HG03280 (cell line): ENCODE results near the gene GALNT1.
"Not testable (repeated sequence)": the region's sequence is repeated elsewhere in the genome, so short reads cannot be mapped to it uniquely, and the experiment has no call there.

Source experiments
- ATAC-seq: cut with Tn5 transposase; IDR thresholded peaks from one replicate; pipeline ENCODE4 v1.9.1; 2021; ENCODE audit warnings: mild to moderate bottlenecking, moderate library complexity; ENCODE audit not compliant: unreplicated experiment

Gene GALNT1

GRCh38 chr18:35581546-35581897 is at the start of gene GALNT1:
Gene GALNT1, plus strand, starts transcription at chr18:35581740. Its CDS starts 72,923 bp downstream, at chr18:35654663.
- ATAC-seq: peak; percentile 31

- no peak for ATAC-seq
Measured at GRCh38 chr18:35533916-35534405, 47.6 kb upstream of the GALNT1 start.

- ATAC-seq: no peak
Measured at GRCh38 chr18:35535297-35535696, 46.2 kb upstream of the GALNT1 start.

- ATAC-seq: no peak
Measured at GRCh38 chr18:35542356-35542755, 39.2 kb upstream of the GALNT1 start.

GRCh38 chr18:35547008-35547605 is 34.4 kb upstream of the GALNT1 start:
- ATAC-seq: no peak

- no peak for ATAC-seq
Measured at GRCh38 chr18:35549564-35549963, 32.0 kb upstream of the GALNT1 start.

GRCh38 chr18:35553300-35553699 is 28.2 kb upstream of the GALNT1 start:
- no peak for ATAC-seq

- not testable (repeated sequence) for ATAC-seq
Measured at GRCh38 chr18:35555538-35555937, 26.0 kb upstream of the GALNT1 start.

GRCh38 chr18:35559867-35560266 is 21.7 kb upstream of the GALNT1 start:
- no peak for ATAC-seq

GRCh38 chr18:35564795-35565453 is 16.6 kb upstream of the GALNT1 start:
- ATAC-seq: peak; percentile 90

GRCh38 chr18:35566019-35566418 is 15.5 kb upstream of the GALNT1 start:
- ATAC-seq: no peak

GRCh38 chr18:35570182-35570581 is 11.4 kb upstream of the GALNT1 start:
- ATAC-seq: no peak

- no peak for ATAC-seq
Measured at GRCh38 chr18:35571138-35571537, 10.4 kb upstream of the GALNT1 start.

GRCh38 chr18:35572644-35573043 is 8.9 kb upstream of the GALNT1 start:
- ATAC-seq: no peak

GRCh38 chr18:35573531-35573930 is 8.0 kb upstream of the GALNT1 start:
- ATAC-seq: peak; percentile 51

GRCh38 chr18:35576240-35576845 is 5.2 kb upstream of the GALNT1 start:
- not testable (repeated sequence) for ATAC-seq

- peak; percentile 38 for ATAC-seq
Measured at GRCh38 chr18:35577045-35577848, 4.3 kb upstream of the GALNT1 start.

- ATAC-seq: no peak
Measured at GRCh38 chr18:35578481-35578880, 3.1 kb upstream of the GALNT1 start.

- no peak for ATAC-seq
Measured at GRCh38 chr18:35578936-35579335, 2.6 kb upstream of the GALNT1 start.

GRCh38 chr18:35580701-35581539 is 620 bp upstream of the GALNT1 start:
- ATAC-seq: peak; percentile 49
